Fibroblast of lung (primary cell): ENCODE measurements around the gene ATP6V1G2. TPM values are rescaled to one million over a fixed set of nuclear protein-coding genes. Genes with fewer than 3 reads are reported as not detected.

ENCODE experiments used
- DNase-seq, 2 donors: peaks; one replicate each; pipeline versions ENCODE4 v3.0.0 to v3.0.0-alpha.2; 2010; ENCODE audit warnings: low read depth in 2 of 2
- H2AFZ ChIP-seq: 2 replicates; pipeline ENCODE4 v1.5.1; 2012; ENCODE audit warnings: low read length, control low read depth, inconsistent platforms
- H3K27ac ChIP-seq: 2 replicates; pipeline ENCODE4 v1.5.1; 2011; ENCODE audit warnings: low read length, control low read depth; ENCODE audit not compliant: insufficient read depth
- H3K27me3 ChIP-seq: 2 replicates; pipeline ENCODE4 v1.5.1; 2011; ENCODE audit warnings: mild to moderate bottlenecking, low read length; ENCODE audit not compliant: control insufficient read depth, insufficient read depth
- H3K36me3 ChIP-seq: 2 replicates; pipeline ENCODE4 v1.5.1; 2011; ENCODE audit warnings: low read length; ENCODE audit not compliant: control insufficient read depth, insufficient read depth
- H3K4me1 ChIP-seq: 2 replicates; pipeline ENCODE4 v1.5.1; 2011; ENCODE audit warnings: low read length; ENCODE audit not compliant: control insufficient read depth, insufficient read depth; ENCODE audit errors: extremely low read depth
- H3K4me2 ChIP-seq: 2 replicates; pipeline ENCODE4 v1.5.1; 2011; ENCODE audit warnings: low read length, control low read depth; ENCODE audit not compliant: insufficient read depth; ENCODE audit errors: extremely low read depth
- H3K4me3 ChIP-seq, 4 experiments: fragments of 200-600 bp in 1 of 4; sonication (generic) in 1 of 4; replicated peaks in 1 of 4; 2 replicates each; pipeline ENCODE4 v1.5.1; 2011 to 2016; ENCODE audit warnings: low read length in 4 of 4, low read depth in 3 of 4, mild to moderate bottlenecking in 3 of 4, control low read depth in 2 of 4, inconsistent platforms in 1 of 4, mixed read lengths in 1 of 4; ENCODE audit not compliant: insufficient read depth in 1 of 4; ENCODE audit errors: control extremely low read depth in 1 of 4
- H3K79me2 ChIP-seq: 2 replicates; pipeline ENCODE4 v1.5.1; 2012; ENCODE audit warnings: mild to moderate bottlenecking, low read length, inconsistent platforms; ENCODE audit not compliant: control insufficient read depth, insufficient read depth
- H3K9ac ChIP-seq: 2 replicates; pipeline ENCODE4 v1.5.1; 2011; ENCODE audit warnings: mild to moderate bottlenecking, low read length, control low read depth; ENCODE audit not compliant: insufficient read depth
- H3K9me3 ChIP-seq: 2 replicates; pipeline ENCODE4 v1.5.1; 2012; ENCODE audit warnings: low read depth, low read length; ENCODE audit not compliant: control insufficient read depth, insufficient read depth
- H4K20me1 ChIP-seq: 2 replicates; pipeline ENCODE4 v1.5.1; 2011; ENCODE audit warnings: low read length; ENCODE audit not compliant: control insufficient read depth, insufficient read depth; ENCODE audit errors: extremely low read depth
- CTCF ChIP-seq, 2 donors: IDR thresholded peaks in 1 of 2; conservative IDR thresholded peaks in 1 of 2; 1 replicate in 1 of 2; 2 replicates in 1 of 2; pipeline ENCODE4 v1.5.1; 2011 to 2012; ENCODE audit warnings: low read length in 2 of 2, control low read depth in 1 of 2, inconsistent platforms in 1 of 2, low read depth in 1 of 2, mild to moderate bottlenecking in 1 of 2
- EZH2 ChIP-seq: IDR thresholded peaks from 2 replicates; pipeline ENCODE4 v1.5.1; 2012; ENCODE audit warnings: low read length, control low read depth, mild to moderate bottlenecking; ENCODE audit errors: missing control alignments
- polyA plus RNA-seq, 2 donors: library from polyadenylated mRNA; depleted of rRNA in 1 of 2; stranded (reverse) in 1 of 2; unstranded in 1 of 2; fragments of >200 nt; gene quantifications; 2 replicates each; pipeline ENCODE4 v1.2.1, GENCODE V29; 2011 to 2012; ENCODE audit warnings: missing spikeins in 1 of 2
- total RNA-seq: library from RNA; depleted of rRNA; stranded (reverse); fragments of >200 nt; gene quantifications from 2 replicates; pipeline ENCODE4 v1.2.1, GENCODE V29; 2014

ATP6V1G2 gene
- total and polyA plus RNA-seq, 2 donors (not counting 1 experiment from before 2014, with no cell fraction given), result 11.2 to 16.0 TPM

GRCh38 chr6:31495580-31495979 lies 50.8 kb downstream of the ATP6V1G2 start:
- Histone ChIP-seq H3K4me2 (peak overlapping the region; percentile 98), H3K9ac (no peak overlapping the region), H3K4me3 (peak overlapping the region; percentile 64 to 84 (median 74)), H3K79me2 (peaks cover 34% of the 10 kb centered on the region), H3K36me3 (no peaks in the 10 kb centered on the region), H3K9me3 (no peaks in the 10 kb centered on the region), H3K27me3 (no peaks in the 10 kb centered on the region), H2AFZ (no peak overlapping the region), H3K27ac (peak overlapping the region; percentile 88), H3K4me1 (peaks cover 13% of the 10 kb centered on the region), H4K20me1 (no peaks in the 10 kb centered on the region)
- TF ChIP-seq EZH2, result no peak
- no peak for TF ChIP-seq CTCF (conservative IDR thresholded peaks at IDR 0.05 in 1 of 2, IDR thresholded peaks at IDR 0.05 in 1 of 2; ENCODE audit: low read depth in 1 of 2, low read length in 2 of 2)
- peak; percentile 51 to 57 for DNase-seq

Other genes with a start within 250 kb of the ATP6V1G2 start
Only the 30 nearest of the 31 such genes appear.
- 190 and 244 TPM in 2 replicates for gene HLA-B, start 189.4 kb downstream of the ATP6V1G2 start, total RNA-seq
- 441 and 1,124 TPM in 2 replicates for gene HLA-B, start 189.4 kb downstream of the ATP6V1G2 start, polyA plus RNA-seq
- 28.5 and 85.2 TPM in 2 replicates for gene MICA, start 143.0 kb downstream of the ATP6V1G2 start, total RNA-seq
- gene MICA, start 143.0 kb downstream of the ATP6V1G2 start, polyA plus RNA-seq, result 54.2 and 81.1 TPM in 2 replicates
- 6.2 and 17.2 TPM in 2 replicates for gene MICB, start 48.5 kb downstream of the ATP6V1G2 start, total RNA-seq
- gene MICB, start 48.5 kb downstream of the ATP6V1G2 start, polyA plus RNA-seq, result 18.6 and 19.2 TPM in 2 replicates
- not detected in 2 replicates for gene MCCD1, start 17.6 kb downstream of the ATP6V1G2 start, total RNA-seq
- not detected in 2 replicates for gene MCCD1, start 17.6 kb downstream of the ATP6V1G2 start, polyA plus RNA-seq
- gene DDX39B, start 4.6 kb downstream of the ATP6V1G2 start, total RNA-seq, result 192 and 370 TPM in 2 replicates
- 323 and 410 TPM in 2 replicates for gene DDX39B, start 4.6 kb downstream of the ATP6V1G2 start, polyA plus RNA-seq
- gene NFKBIL1, start 1.0 kb upstream of the ATP6V1G2 start, total RNA-seq, result 44.3 and 47.5 TPM in 2 replicates
- gene NFKBIL1, start 1.0 kb upstream of the ATP6V1G2 start, polyA plus RNA-seq, result 3.7 and 5.1 TPM in 2 replicates
- gene LTA, start 25.7 kb upstream of the ATP6V1G2 start, total RNA-seq, result not detected in 2 replicates
- not detected in 2 replicates for gene LTA, start 25.7 kb upstream of the ATP6V1G2 start, polyA plus RNA-seq
- gene TNF, start 29.0 kb upstream of the ATP6V1G2 start, total RNA-seq, result not detected in 2 replicates
- gene TNF, start 29.0 kb upstream of the ATP6V1G2 start, polyA plus RNA-seq, result not detected in 2 replicates
- gene LTB, start 35.8 kb upstream of the ATP6V1G2 start, total RNA-seq, result not detected in 2 replicates
- not detected in 2 replicates for gene LTB, start 35.8 kb upstream of the ATP6V1G2 start, polyA plus RNA-seq
- not detected in 2 replicates for gene LST1, start 39.7 kb upstream of the ATP6V1G2 start, total RNA-seq
- gene LST1, start 39.7 kb upstream of the ATP6V1G2 start, polyA plus RNA-seq, result not detected in 2 replicates
- gene NCR3, start 46.4 kb upstream of the ATP6V1G2 start, total RNA-seq, result not detected in 2 replicates
- gene NCR3, start 46.4 kb upstream of the ATP6V1G2 start, polyA plus RNA-seq, result not detected in 2 replicates
- not detected in 2 replicates for gene AIF1, start 68.6 kb upstream of the ATP6V1G2 start, total RNA-seq
- gene AIF1, start 68.6 kb upstream of the ATP6V1G2 start, polyA plus RNA-seq, result not detected in 2 replicates
- gene PRRC2A, start 74.1 kb upstream of the ATP6V1G2 start, total RNA-seq, result 22.9 and 46.6 TPM in 2 replicates
- 26.9 and 50.7 TPM in 2 replicates for gene PRRC2A, start 74.1 kb upstream of the ATP6V1G2 start, polyA plus RNA-seq
- 90.9 and 124 TPM in 2 replicates for gene BAG6, start 106.1 kb upstream of the ATP6V1G2 start, total RNA-seq
- 75.3 and 111 TPM in 2 replicates for gene BAG6, start 106.1 kb upstream of the ATP6V1G2 start, polyA plus RNA-seq
- 0.99 and 1.0 TPM in 2 replicates for gene APOM, start 109.3 kb upstream of the ATP6V1G2 start, total RNA-seq
- 3.9 and 5.4 TPM in 2 replicates for gene APOM, start 109.3 kb upstream of the ATP6V1G2 start, polyA plus RNA-seq
- 20.6 and 26.2 TPM in 2 replicates for gene C6orf47, start 114.2 kb upstream of the ATP6V1G2 start, total RNA-seq
- 6.6 and 7.9 TPM in 2 replicates for gene C6orf47, start 114.2 kb upstream of the ATP6V1G2 start, polyA plus RNA-seq
- gene GPANK1, start 118.4 kb upstream of the ATP6V1G2 start, total RNA-seq, result 15.0 and 17.2 TPM in 2 replicates
- 12.7 and 13.1 TPM in 2 replicates for gene GPANK1, start 118.4 kb upstream of the ATP6V1G2 start, polyA plus RNA-seq
- 67.2 and 70.9 TPM in 2 replicates for gene CSNK2B, start 119.5 kb upstream of the ATP6V1G2 start, total RNA-seq
- gene CSNK2B, start 119.5 kb upstream of the ATP6V1G2 start, polyA plus RNA-seq, result 84.9 and 124 TPM in 2 replicates
- gene LY6G5B, start 123.4 kb upstream of the ATP6V1G2 start, total RNA-seq, result 1.3 and 2.0 TPM in 2 replicates
- gene LY6G5B, start 123.4 kb upstream of the ATP6V1G2 start, polyA plus RNA-seq, result 2.8 and 2.9 TPM in 2 replicates
- 0.51 and 0.83 TPM in 2 replicates for gene LY6G5C, start 134.5 kb upstream of the ATP6V1G2 start, total RNA-seq
- gene LY6G5C, start 134.5 kb upstream of the ATP6V1G2 start, polyA plus RNA-seq, result 2.0 and 2.9 TPM in 2 replicates
- gene ABHD16A, start 156.7 kb upstream of the ATP6V1G2 start, total RNA-seq, result 62.1 and 72.0 TPM in 2 replicates
- gene ABHD16A, start 156.7 kb upstream of the ATP6V1G2 start, polyA plus RNA-seq, result 24.2 and 25.1 TPM in 2 replicates
- gene LY6G6F, start 160.3 kb upstream of the ATP6V1G2 start, total RNA-seq, result not detected in 2 replicates
- gene LY6G6F, start 160.3 kb upstream of the ATP6V1G2 start, polyA plus RNA-seq, result not detected in 2 replicates
- not detected in 2 replicates for gene LY6G6D, start 168.7 kb upstream of the ATP6V1G2 start, total RNA-seq
- not detected in 2 replicates for gene LY6G6D, start 168.7 kb upstream of the ATP6V1G2 start, polyA plus RNA-seq
- gene LY6G6C, start 175.1 kb upstream of the ATP6V1G2 start, total RNA-seq, result not detected in 2 replicates
- not detected in 2 replicates for gene LY6G6C, start 175.1 kb upstream of the ATP6V1G2 start, polyA plus RNA-seq
- not detected in 2 replicates for gene MPIG6B, start 176.8 kb upstream of the ATP6V1G2 start, total RNA-seq
- gene MPIG6B, start 176.8 kb upstream of the ATP6V1G2 start, polyA plus RNA-seq, result not detected in 2 replicates
- gene DDAH2, start 182.7 kb upstream of the ATP6V1G2 start, total RNA-seq, result 97.3 and 119 TPM in 2 replicates
- gene DDAH2, start 182.7 kb upstream of the ATP6V1G2 start, polyA plus RNA-seq, result 42.5 and 43.4 TPM in 2 replicates
- gene CLIC1, start 189.9 kb upstream of the ATP6V1G2 start, total RNA-seq, result 439 and 615 TPM in 2 replicates
- gene CLIC1, start 189.9 kb upstream of the ATP6V1G2 start, polyA plus RNA-seq, result 639 and 788 TPM in 2 replicates
- 2.3 and 4.3 TPM in 2 replicates for gene MSH5, start 193.4 kb upstream of the ATP6V1G2 start, total RNA-seq
- gene MSH5, start 193.4 kb upstream of the ATP6V1G2 start, polyA plus RNA-seq, result 6.0 and 11.1 TPM in 2 replicates
- gene SAPCD1, start 216.0 kb upstream of the ATP6V1G2 start, total RNA-seq, result 0.26 and 0.50 TPM in 2 replicates
- gene SAPCD1, start 216.0 kb upstream of the ATP6V1G2 start, polyA plus RNA-seq, result 1.3 and 1.4 TPM in 2 replicates
- gene VWA7, start 230.7 kb upstream of the ATP6V1G2 start, total RNA-seq, result under 0.01 and 0.66 TPM in 2 replicates
- gene VWA7, start 230.7 kb upstream of the ATP6V1G2 start, polyA plus RNA-seq, result 0.16 and 0.60 TPM in 2 replicates